ENCODE measurements around the gene SASH1.
"Not testable (repeated sequence)": the region's sequence is repeated elsewhere in the genome, so short reads cannot be mapped to it uniquely, and the experiment has no call there.

SASH1 gene

DNA sequence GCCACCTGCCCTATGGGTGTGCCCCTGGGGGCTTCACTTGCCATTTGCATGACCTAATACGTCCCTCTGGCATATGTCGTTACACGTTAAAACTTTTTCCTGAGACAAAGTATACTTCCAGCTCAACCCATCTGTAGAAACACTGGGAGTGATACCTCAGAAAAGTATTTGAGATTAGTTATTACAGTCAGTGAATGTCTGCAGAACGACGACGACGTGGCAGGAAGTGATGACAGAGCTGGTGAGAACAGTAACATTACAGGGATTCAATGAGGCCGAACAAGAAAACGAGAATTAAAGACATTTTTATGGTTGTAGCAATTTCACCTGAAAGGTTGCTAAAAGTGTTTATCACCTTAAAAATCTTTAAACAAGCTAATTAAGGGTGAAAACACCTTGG is 40.2 kb downstream of the SASH1 start:
- no peaks in the 10 kb centered on the region for H3K4me1 ChIP-seq (ENCODE audit: control insufficient read depth, insufficient read depth, low read length)
- H3K36me3 ChIP-seq (ENCODE audit: control insufficient read depth, insufficient read depth, low read length) = no peaks in the 10 kb centered on the region
- no peak overlapping the region for H3K9ac ChIP-seq (ENCODE audit: low read length)
- no peaks in the 10 kb centered on the region for H3K27me3 ChIP-seq (ENCODE audit: control insufficient read depth, insufficient read depth, low read length)
- H3K4me3 ChIP-seq (ENCODE audit: low read length) = no peak overlapping the region
- no peak overlapping the region for H3K27ac ChIP-seq (ENCODE audit: low read depth, low read length)

DNA sequence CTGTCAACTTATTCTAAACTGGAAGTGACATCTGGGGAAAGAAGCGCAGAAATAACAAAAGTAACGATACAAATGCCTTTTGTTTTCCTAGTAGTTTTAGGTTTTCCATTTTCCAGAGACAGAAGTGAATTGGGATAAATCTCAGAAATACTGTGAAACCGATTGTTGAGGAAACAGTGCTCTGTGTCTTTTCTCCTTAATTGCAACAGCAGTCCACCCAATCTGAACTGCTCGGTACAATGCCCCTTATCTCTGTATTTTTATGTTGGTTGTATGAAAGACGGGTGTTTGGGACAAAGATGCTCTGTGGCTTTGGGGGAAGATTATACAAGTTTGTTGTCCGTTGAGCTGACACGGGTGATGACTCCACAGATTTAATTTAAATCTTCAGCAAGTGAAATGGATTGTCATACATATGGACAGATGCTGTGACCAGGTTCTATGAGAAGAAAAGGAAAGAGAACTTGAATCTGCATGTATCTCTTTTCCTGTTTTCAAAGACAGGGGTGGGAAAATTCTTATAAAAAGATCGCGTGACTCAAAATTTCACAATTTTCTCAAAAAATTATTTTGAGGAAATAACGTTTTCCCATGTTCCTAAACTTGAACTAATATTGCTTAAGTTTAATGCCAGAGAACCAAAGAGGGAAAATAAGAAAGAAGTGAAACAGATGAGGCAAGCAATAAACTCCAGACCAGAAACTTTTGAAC is 41.2 kb downstream of the SASH1 start:
- H3K27ac ChIP-seq (ENCODE audit: low read depth, low read length) = no peak overlapping the region
- no peaks in the 10 kb centered on the region for H3K4me1 ChIP-seq (ENCODE audit: control insufficient read depth, insufficient read depth, low read length)
- H3K27me3 ChIP-seq (ENCODE audit: control insufficient read depth, insufficient read depth, low read length) = no peaks in the 10 kb centered on the region
- H3K36me3 ChIP-seq (ENCODE audit: control insufficient read depth, insufficient read depth, low read length) = no peaks in the 10 kb centered on the region
- H3K4me3 ChIP-seq (ENCODE audit: low read length) = no peak overlapping the region
- no peak overlapping the region for H3K9ac ChIP-seq (ENCODE audit: low read length)

- Histone ChIP-seq H3K27me3 (ENCODE audit: control insufficient read depth, insufficient read depth, low read length) (no peaks in the 10 kb centered on the region), H3K27ac (ENCODE audit: low read depth, low read length) (no peak overlapping the region), H3K36me3 (ENCODE audit: control insufficient read depth, insufficient read depth, low read length) (no peaks in the 10 kb centered on the region), H3K4me3 (ENCODE audit: low read length) (no peak overlapping the region), H3K4me1 (ENCODE audit: control insufficient read depth, insufficient read depth, low read length) (no peaks in the 10 kb centered on the region), H3K9ac (ENCODE audit: low read length) (no peak overlapping the region)
These were observed 42.7 kb downstream of the SASH1 start for GRCh38 chr6:148385379-148385778.

GRCh38 chr6:148388521-148388920 is 45.9 kb downstream of the SASH1 start:
- no peak overlapping the region for H3K9ac ChIP-seq (ENCODE audit: low read length)
- H3K36me3 ChIP-seq (ENCODE audit: control insufficient read depth, insufficient read depth, low read length) = no peaks in the 10 kb centered on the region
- H3K27me3 ChIP-seq (ENCODE audit: control insufficient read depth, insufficient read depth, low read length) = no peaks in the 10 kb centered on the region
- no peak overlapping the region for H3K4me3 ChIP-seq (ENCODE audit: low read length)
- H3K27ac ChIP-seq (ENCODE audit: low read depth, low read length) = no peak overlapping the region
- no peaks in the 10 kb centered on the region for H3K4me1 ChIP-seq (ENCODE audit: control insufficient read depth, insufficient read depth, low read length)

DNA sequence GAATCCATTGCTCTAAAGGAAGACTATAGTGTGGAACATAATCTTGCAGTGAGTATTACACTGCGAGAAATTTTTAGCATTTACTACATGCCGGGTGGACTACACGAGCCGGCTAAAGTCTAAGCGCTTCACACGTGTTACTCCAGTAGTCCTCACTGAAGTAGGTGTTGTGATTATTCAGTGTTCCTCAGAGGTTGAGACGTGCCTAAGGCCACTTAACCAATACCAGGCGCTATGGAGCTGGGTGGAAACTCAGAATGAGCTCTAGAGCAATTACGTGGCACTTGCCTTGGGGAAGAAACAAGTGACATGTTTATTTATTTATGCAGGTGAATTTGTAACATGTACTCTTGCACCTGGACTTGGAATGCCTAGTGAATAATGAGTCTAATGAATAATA is 46.4 kb downstream of the SASH1 start:
- Histone ChIP-seq H3K9ac (ENCODE audit: low read length) (no peak overlapping the region), H3K27me3 (ENCODE audit: control insufficient read depth, insufficient read depth, low read length) (no peaks in the 10 kb centered on the region), H3K27ac (ENCODE audit: low read depth, low read length) (no peak overlapping the region), H3K4me3 (ENCODE audit: low read length) (no peak overlapping the region), H3K4me1 (ENCODE audit: control insufficient read depth, insufficient read depth, low read length) (no peaks in the 10 kb centered on the region), H3K36me3 (ENCODE audit: control insufficient read depth, insufficient read depth, low read length) (no peaks in the 10 kb centered on the region)

DNA sequence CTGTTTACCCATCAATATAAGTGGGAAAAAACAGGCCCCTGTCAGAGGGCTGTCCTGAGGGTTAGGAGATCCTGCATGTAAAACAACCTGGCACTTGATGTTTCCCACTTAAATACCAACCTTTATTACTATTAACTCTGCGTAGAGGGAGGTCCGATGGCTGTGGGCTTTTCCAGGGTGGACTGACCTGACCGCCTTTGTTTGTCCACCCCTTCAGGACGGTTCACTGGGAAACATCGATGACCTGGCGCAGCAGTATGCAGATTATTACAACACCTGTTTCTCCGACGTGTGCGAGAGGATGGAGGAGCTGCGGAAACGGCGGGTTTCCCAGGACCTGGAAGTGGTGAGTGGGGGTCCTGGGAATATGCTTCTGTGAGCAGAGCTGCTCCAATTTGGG is 47.3 kb downstream of the SASH1 start:
- Histone ChIP-seq H3K4me1 (ENCODE audit: control insufficient read depth, insufficient read depth, low read length) (no peaks in the 10 kb centered on the region), H3K4me3 (ENCODE audit: low read length) (no peak overlapping the region), H3K27me3 (ENCODE audit: control insufficient read depth, insufficient read depth, low read length) (no peaks in the 10 kb centered on the region), H3K9ac (ENCODE audit: low read length) (no peak overlapping the region), H3K27ac (ENCODE audit: low read depth, low read length) (no peak overlapping the region), H3K36me3 (ENCODE audit: control insufficient read depth, insufficient read depth, low read length) (no peaks in the 10 kb centered on the region)

GRCh38 chr6:148392127-148392526 is 49.5 kb downstream of the SASH1 start:
- not testable (repeated sequence) for H3K9ac ChIP-seq (ENCODE audit: low read length); H3K36me3 ChIP-seq (ENCODE audit: control insufficient read depth, insufficient read depth, low read length); H3K27ac ChIP-seq (ENCODE audit: low read depth, low read length); H3K4me3 ChIP-seq (ENCODE audit: low read length); H3K27me3 ChIP-seq (ENCODE audit: control insufficient read depth, insufficient read depth, low read length); H3K4me1 ChIP-seq (ENCODE audit: control insufficient read depth, insufficient read depth, low read length)

DNA sequence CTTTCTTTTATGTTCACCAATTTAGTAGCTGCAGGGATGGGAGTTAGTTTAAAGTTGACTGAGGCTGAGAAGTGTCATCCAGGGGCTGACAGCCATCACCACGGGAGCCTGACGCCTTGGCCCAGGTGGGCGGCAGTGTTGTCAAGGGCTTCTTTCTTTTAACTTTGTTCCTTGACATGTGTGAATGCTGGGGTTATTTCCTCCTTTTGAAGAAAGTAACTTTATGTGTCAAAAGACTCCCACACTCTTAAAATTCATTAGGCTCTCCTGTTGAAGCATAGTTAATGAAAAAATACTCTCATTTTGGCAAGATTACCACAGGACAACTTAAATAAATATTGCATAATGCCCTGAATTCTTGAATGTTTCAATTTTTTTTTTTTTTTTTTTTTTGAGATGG is 50.0 kb downstream of the SASH1 start:
- no peak overlapping the region for H3K9ac ChIP-seq (ENCODE audit: low read length)
- peaks cover 2% of the 10 kb centered on the region for H3K4me1 ChIP-seq (ENCODE audit: control insufficient read depth, insufficient read depth, low read length)
- H3K36me3 ChIP-seq (ENCODE audit: control insufficient read depth, insufficient read depth, low read length) = no peaks in the 10 kb centered on the region
- no peak overlapping the region for H3K27ac ChIP-seq (ENCODE audit: low read depth, low read length)
- H3K27me3 ChIP-seq (ENCODE audit: control insufficient read depth, insufficient read depth, low read length) = no peaks in the 10 kb centered on the region
- no peak overlapping the region for H3K4me3 ChIP-seq (ENCODE audit: low read length)

- peaks cover 2% of the 10 kb centered on the region for H3K4me1 ChIP-seq (ENCODE audit: control insufficient read depth, insufficient read depth, low read length)
- H3K9ac ChIP-seq (ENCODE audit: low read length) = no peak overlapping the region
- H3K36me3 ChIP-seq (ENCODE audit: control insufficient read depth, insufficient read depth, low read length) = no peaks in the 10 kb centered on the region
- no peak overlapping the region for H3K27ac ChIP-seq (ENCODE audit: low read depth, low read length)
- H3K4me3 ChIP-seq (ENCODE audit: low read length) = no peak overlapping the region
- H3K27me3 ChIP-seq (ENCODE audit: control insufficient read depth, insufficient read depth, low read length) = no peaks in the 10 kb centered on the region
These were observed 53.0 kb downstream of the SASH1 start for GRCh38 chr6:148395583-148396101.

DNA sequence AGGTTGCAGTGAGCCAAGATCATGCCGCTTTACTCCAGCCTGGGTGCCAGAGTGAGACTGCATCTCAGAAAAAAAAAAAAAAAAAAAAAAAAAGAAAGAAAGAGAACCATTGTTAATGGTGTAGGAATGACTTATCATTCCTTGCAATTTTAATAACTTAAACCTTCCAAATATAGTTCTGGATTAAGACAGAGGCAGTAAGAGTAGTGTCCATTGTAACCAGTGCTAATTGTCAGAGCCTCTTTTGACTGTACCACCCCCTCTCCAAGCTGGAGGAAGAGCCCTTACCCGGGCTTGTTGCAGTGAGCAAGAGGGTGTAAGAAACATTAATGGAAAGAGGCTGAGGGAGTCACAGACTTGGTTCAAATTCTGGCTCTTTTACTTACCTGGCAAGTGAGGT is 53.8 kb downstream of the SASH1 start:
- Histone ChIP-seq H3K4me1 (ENCODE audit: control insufficient read depth, insufficient read depth, low read length) (peaks cover 2% of the 10 kb centered on the region), H3K27ac (ENCODE audit: low read depth, low read length) (no peak overlapping the region), H3K27me3 (ENCODE audit: control insufficient read depth, insufficient read depth, low read length) (no peaks in the 10 kb centered on the region)

DNA sequence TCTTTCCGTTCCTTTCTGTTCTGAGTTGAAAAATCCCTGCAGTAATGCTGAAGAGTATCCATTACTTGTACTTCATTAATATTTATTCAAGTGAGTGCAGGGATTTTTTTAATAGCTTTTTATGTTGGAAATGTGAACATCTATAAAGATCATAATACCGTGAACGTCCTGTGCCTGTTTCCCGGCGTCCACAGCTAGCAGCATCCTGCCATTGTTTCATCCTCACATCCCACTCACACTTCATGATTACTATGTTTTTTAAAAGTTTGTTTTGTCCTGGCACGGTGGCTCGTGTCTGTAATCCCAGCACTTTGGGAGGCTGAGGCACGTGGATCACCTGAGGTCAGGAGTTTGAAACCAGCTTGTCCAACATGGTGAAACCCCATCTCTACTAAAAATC is 54.3 kb downstream of the SASH1 start:
- H3K27ac ChIP-seq (ENCODE audit: low read depth, low read length) = no peak overlapping the region

More for the DNA sequence above, 53.8 kb downstream of the SASH1 start:
- no peak overlapping the region for H3K9ac ChIP-seq (ENCODE audit: low read length)
- no peak overlapping the region for H3K4me3 ChIP-seq (ENCODE audit: low read length)
- no peaks in the 10 kb centered on the region for H3K36me3 ChIP-seq (ENCODE audit: control insufficient read depth, insufficient read depth, low read length)

DNA sequence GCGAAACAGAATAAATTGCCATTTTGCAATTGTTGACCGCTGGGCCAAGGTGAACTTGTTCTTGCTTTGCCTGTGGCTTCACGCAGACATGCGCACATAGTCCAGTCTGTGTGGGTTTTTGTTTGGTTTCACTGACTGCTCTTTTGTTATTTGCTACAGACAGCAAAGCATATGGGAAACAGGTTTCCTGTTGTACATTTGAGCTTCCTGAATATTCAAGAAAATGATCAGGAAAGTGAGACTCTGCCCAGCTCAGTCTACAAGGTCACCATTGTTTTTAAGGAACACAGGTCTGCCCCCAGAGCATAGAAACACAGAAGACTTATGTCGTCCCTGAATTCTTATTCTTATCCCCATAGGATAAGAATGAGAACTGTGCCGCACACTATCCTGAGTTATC is 55.6 kb downstream of the SASH1 start:
- Histone ChIP-seq H3K9ac (ENCODE audit: low read length) (no peak overlapping the region), H3K27me3 (ENCODE audit: control insufficient read depth, insufficient read depth, low read length) (no peaks in the 10 kb centered on the region), H3K4me3 (ENCODE audit: low read length) (no peak overlapping the region), H3K27ac (ENCODE audit: low read depth, low read length) (no peak overlapping the region), H3K4me1 (ENCODE audit: control insufficient read depth, insufficient read depth, low read length) (peaks cover 2% of the 10 kb centered on the region), H3K36me3 (ENCODE audit: control insufficient read depth, insufficient read depth, low read length) (no peaks in the 10 kb centered on the region)

More for the DNA sequence above, 54.3 kb downstream of the SASH1 start:
- no peak overlapping the region for H3K9ac ChIP-seq (ENCODE audit: low read length)
- no peaks in the 10 kb centered on the region for H3K36me3 ChIP-seq (ENCODE audit: control insufficient read depth, insufficient read depth, low read length)
- H3K4me3 ChIP-seq (ENCODE audit: low read length) = no peak overlapping the region
- H3K4me1 ChIP-seq (ENCODE audit: control insufficient read depth, insufficient read depth, low read length) = peaks cover 2% of the 10 kb centered on the region
- H3K27me3 ChIP-seq (ENCODE audit: control insufficient read depth, insufficient read depth, low read length) = no peaks in the 10 kb centered on the region

DNA sequence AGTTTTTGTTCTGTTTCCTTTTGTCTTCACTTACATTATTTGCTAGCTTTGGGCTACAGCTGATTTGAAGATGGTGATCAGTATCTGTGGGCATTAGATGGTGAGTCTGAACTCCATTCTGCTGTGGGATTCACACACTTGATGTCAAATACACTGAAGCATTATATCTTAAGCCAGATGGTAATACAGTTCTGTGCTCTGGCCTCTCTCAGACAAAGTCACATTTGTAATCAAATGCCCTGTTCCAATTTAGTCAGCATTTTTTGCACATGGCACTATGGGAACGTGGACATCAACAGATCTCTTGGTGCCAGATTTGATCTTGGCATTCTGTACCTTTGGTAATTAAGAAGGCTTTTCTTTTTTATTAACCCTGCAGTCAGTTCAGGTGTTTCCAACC is 56.0 kb downstream of the SASH1 start:
- Histone ChIP-seq H3K9ac (ENCODE audit: low read length) (no peak overlapping the region), H3K27me3 (ENCODE audit: control insufficient read depth, insufficient read depth, low read length) (no peaks in the 10 kb centered on the region), H3K36me3 (ENCODE audit: control insufficient read depth, insufficient read depth, low read length) (no peaks in the 10 kb centered on the region), H3K4me1 (ENCODE audit: control insufficient read depth, insufficient read depth, low read length) (peaks cover 2% of the 10 kb centered on the region), H3K4me3 (ENCODE audit: low read length) (no peak overlapping the region), H3K27ac (ENCODE audit: low read depth, low read length) (no peak overlapping the region)

Measured in rectal smooth muscle tissue (tissue), 1 donor.